ENCODE data around the gene FAM120B.

Gene FAM120B

DNA sequence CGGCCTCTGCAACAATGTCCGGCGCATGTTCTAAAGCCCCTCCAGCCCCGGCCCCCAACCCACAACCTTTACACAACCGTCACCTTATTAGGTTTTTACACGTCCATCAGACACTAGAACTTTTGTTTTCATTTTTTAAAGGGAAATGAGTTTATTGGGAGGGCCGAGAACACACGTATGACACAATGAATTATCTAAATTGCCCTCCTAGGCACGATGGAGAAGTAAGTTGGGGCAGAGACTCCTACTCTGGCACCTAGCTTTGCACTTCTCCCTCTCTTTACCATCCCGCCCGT, 14.5 kb upstream of the FAM120B start:
- TF ChIP-seq, protein P1, sequence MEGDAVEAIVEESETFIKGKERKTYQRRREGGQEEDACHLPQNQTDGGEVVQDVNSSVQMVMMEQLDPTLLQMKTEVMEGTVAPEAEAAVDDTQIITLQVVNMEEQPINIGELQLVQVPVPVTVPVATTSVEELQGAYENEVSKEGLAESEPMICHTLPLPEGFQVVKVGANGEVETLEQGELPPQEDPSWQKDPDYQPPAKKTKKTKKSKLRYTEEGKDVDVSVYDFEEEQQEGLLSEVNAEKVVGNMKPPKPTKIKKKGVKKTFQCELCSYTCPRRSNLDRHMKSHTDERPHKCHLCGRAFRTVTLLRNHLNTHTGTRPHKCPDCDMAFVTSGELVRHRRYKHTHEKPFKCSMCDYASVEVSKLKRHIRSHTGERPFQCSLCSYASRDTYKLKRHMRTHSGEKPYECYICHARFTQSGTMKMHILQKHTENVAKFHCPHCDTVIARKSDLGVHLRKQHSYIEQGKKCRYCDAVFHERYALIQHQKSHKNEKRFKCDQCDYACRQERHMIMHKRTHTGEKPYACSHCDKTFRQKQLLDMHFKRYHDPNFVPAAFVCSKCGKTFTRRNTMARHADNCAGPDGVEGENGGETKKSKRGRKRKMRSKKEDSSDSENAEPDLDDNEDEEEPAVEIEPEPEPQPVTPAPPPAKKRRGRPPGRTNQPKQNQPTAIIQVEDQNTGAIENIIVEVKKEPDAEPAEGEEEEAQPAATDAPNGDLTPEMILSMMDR (conservative IDR thresholded peaks at IDR 0.05; ENCODE audit: low read depth, low read length), result no peak
- no peak for DNase-seq (ENCODE audit: low read depth)
- H3K4me3 ChIP-seq (ENCODE audit: low read depth, low read length), result no peak overlapping the region

DNA sequence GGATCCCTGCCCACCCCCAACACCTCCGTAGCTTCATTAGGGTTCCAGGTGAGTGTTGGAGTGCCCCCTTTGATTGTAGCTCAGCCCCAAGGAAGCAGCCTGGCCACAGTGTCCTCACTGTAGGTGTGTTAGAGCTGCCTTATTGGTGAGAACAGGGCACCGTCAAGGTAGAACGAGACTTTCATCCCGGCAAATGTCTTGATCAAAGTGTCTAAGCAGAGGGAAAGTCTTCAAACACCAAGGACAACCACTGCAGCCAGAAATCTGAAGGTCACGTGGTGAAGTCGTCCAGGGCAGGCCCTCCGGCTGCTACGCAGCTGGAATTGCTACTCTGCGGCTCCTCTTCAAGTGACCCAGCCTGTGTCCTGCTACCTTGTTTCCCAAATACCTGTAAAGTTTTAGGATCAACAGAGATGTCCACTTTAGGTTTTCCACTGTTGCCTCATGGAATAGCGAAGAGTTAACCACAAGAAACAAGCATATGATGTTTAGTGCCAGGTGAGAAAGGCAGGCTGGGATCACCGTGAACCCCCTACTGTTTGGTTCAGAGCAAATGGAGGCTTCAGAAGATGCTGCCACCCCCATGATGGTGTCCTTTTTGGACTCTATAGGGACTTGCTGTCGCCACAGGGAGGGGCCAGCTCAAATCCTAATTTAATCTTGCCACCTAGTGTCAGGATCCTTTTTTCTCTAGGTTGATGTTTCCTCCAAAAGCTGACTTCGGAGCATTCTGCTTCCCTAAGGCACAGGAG, 14.0 kb upstream of the FAM120B start:
- TF ChIP-seq, protein P1 (conservative IDR thresholded peaks at IDR 0.05; ENCODE audit: low read depth, low read length), result peak; percentile 26
- DNase-seq (ENCODE audit: low read depth), result no peak
- no peak overlapping the region for H3K4me3 ChIP-seq (ENCODE audit: low read depth, low read length)

DNA sequence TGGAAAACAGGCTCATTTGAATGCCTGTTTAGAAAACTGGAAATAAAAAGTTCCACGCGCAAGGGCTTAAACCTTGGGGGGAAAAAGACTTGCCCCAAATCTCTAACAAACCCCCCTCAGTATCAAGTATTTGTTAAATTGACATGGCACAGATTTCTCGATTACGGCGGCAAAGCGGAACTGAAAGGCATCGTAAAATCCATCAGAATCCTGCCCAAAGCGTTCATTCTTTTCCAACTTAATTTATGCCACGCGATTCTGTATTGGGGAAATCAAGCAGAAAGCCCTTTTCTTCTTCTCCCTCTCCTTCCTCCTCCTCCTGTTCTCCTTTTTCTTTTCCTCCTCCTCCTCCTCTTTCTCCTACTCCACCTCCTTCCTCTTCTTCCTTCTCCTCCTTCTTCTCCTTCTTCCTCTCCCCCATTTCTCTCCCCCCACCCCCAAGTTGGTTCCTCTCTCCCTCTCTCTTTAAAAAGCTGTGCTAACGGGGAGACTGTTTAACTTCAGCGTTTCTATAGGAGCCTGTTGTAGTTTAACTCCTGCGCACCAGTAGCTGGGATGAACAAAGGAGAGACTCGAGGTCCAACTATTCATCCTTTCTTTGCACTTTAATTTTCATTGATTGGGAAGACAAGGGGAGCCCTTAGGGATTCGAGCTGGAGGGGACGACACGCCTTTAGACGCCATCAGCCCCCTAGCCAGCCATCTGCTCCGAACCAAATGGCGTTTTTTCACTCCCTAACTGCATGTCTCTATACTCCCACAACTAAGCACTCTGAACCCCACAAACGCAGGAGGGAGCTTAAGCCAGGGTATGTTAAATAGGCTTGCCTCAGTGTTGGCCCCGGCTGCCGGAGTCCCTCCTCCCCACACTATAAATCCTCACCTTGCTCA, 13.0 kb upstream of the FAM120B start:
- H3K4me3 ChIP-seq (ENCODE audit: low read depth, low read length), result no peak overlapping the region
- TF ChIP-seq, protein P1 (conservative IDR thresholded peaks at IDR 0.05; ENCODE audit: low read depth, low read length), result no peak
- DNase-seq (ENCODE audit: low read depth), result no peak

DNA sequence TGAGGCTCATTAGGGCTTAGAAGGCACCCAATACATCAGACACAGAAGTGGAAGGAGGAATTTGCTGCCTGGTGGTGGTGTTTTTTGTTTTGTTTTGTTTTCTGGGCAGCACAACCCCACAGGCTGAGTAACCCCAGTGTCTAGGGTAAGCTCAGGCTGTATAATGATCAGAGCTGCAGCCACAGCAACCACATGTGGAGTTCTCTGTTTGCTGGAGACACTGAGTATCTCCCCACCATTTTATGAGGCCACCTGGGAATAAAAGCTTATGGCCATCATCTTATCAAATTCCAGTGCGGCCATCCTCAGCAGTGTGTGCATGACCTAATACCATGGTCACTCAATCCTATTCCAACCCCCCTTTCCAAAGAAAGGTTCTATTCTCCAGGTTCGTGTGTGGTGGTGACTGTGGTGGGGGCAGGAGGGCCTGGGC, 12.2 kb upstream of the FAM120B start:
- H3K4me3 ChIP-seq (ENCODE audit: low read depth, low read length), result no peak overlapping the region
- TF ChIP-seq, protein P1 (conservative IDR thresholded peaks at IDR 0.05; ENCODE audit: low read depth, low read length), result no peak
- DNase-seq (ENCODE audit: low read depth), result no peak

DNA sequence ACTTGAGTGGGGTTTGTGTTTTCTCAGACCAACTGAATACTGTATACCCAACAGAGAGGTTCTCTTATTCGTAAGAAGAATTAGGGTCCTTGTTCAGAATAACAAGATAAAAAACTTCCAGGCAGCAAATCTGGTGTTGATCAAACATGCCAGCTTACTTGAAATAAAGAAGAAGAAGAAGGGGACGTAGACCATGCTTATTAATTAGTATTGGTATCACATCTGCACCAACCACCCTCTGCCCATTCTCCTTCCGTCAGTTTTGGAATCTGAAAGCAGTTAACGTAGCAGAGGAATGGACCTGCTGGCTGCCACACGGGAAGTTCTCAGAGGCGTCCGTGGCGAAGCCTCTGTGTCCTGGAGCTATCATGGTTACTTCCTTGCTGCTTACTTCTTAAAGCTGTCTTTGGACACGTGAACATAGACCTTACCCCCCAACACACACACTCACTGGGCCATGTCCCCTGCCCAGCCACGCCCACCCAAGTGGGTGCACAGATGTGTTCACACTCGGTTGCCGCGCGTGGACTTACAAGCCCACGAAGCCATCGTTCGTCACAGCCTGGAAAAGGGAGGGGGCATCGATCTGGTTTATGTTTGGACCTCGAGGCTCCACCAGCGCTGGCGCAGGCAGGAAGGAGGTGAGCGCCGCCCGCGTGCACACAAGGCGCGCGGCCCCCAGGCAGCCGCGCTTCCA, 11.6 kb upstream of the FAM120B start:
- TF ChIP-seq, protein P1 (conservative IDR thresholded peaks at IDR 0.05; ENCODE audit: low read depth, low read length), result no peak
- DNase-seq (ENCODE audit: low read depth), result no peak
- peak overlapping the region; percentile 49 for H3K4me3 ChIP-seq (ENCODE audit: low read depth, low read length)

DNA sequence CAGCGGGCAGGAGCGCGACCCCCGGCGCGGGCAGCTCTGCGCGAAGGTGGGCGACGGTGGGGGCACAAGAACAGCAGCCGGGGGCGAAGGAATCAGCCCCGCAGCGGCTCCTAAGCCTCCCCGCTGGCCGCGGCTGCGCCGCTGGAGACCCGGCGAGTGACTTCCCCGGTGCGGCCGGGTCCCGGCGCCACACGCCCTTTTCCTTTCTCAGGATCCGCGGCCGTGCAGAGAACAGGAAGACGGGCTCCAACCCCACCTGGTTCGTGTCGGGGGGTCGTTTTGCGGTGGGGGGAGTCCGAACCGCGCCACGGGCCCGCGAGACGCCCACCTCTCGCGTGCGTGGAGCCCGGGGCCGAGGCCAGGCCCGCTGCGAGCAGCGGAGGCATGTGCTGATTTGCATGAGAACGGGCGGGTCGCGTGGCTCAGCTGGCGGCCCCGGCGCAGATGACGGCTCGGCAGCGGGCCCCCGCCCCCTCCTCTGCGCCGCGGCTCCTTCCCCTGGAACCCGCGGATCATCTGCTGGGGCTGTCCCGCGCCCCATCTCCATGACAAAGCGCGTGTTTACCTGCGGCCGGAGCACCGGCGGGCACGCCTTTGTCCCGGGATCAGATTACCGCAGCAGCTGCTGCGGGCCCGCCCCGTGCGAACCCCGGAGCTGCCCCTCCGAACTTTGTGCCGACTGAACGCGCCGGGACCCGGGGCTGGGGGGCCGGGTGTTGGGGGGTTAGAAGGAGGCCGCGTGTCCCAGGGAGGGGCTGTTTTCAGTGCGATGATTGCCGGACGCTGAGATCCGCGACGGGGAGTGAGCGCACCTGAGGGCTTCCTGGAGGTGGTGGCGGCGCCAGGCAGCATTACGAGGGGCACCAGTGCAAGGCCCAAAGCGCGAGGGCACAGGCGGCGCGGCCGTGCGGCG, 10.8 kb upstream of the FAM120B start:
- TF ChIP-seq, protein P1 (conservative IDR thresholded peaks at IDR 0.05; ENCODE audit: low read depth, low read length), result no peak
- no peak for DNase-seq (ENCODE audit: low read depth)
- H3K4me3 ChIP-seq (ENCODE audit: low read depth, low read length), result peak overlapping the region; percentile 49
